Astrocyte of the cerebellum (primary cell): ENCODE data around the gene ST3GAL2.

ENCODE experiments used
- DNase-seq: peaks from one replicate; pipeline ENCODE4 v3.0.0-alpha.2; 2011; ENCODE audit warnings: low read depth
- H3K4me3 ChIP-seq: 2 replicates; pipeline ENCODE4 v1.5.1; 2011; ENCODE audit warnings: mild to moderate bottlenecking, low read depth, low read length, moderate library complexity
- CTCF ChIP-seq: IDR thresholded peaks from 2 replicates; pipeline ENCODE4 v1.5.1; 2012; ENCODE audit warnings: low read length, low read depth, moderate library complexity, mild to moderate bottlenecking; ENCODE audit errors: missing control alignments
- in situ Hi-C: cut with HindIII; loops from 2 replicates; pipeline ENCODE4 v1.10.0; 2017; ENCODE audit warnings: low sequenced_read_pairs

ST3GAL2 gene

GRCh38 chr16:70429888-70430666 lies 8.8 kb downstream of the ST3GAL2 start:
- H3K4me3 ChIP-seq = no peak overlapping the region
- TF ChIP-seq CTCF = no peak
- no peak for DNase-seq
- in situ Hi-C loops = no loop called here

GRCh38 chr16:70428178-70428998 lies 10.5 kb downstream of the ST3GAL2 start:
- peak; percentile 82 for DNase-seq
- no peak overlapping the region for H3K4me3 ChIP-seq
- in situ Hi-C loops = no loop called here
- TF ChIP-seq CTCF = no peak

- TF ChIP-seq CTCF = no peak
- in situ Hi-C loops = no loop called here
- DNase-seq = no peak
- no peak overlapping the region for H3K4me3 ChIP-seq
Observed at GRCh38 chr16:70427786-70428177, 11.1 kb downstream of the ST3GAL2 start.

- TF ChIP-seq CTCF = no peak
- in situ Hi-C loops = no loop called here
- DNase-seq = no peak
- H3K4me3 ChIP-seq = no peak overlapping the region
Observed at GRCh38 chr16:70422543-70422942, 16.4 kb downstream of the ST3GAL2 start.

GRCh38 chr16:70421473-70422311 lies 17.2 kb downstream of the ST3GAL2 start:
- H3K4me3 ChIP-seq = no peak overlapping the region
- TF ChIP-seq CTCF = no peak
- no peak for DNase-seq
- in situ Hi-C loops = no loop called here

GRCh38 chr16:70421014-70421413 lies 17.9 kb downstream of the ST3GAL2 start:
- DNase-seq = no peak
- in situ Hi-C loops = no loop called here
- H3K4me3 ChIP-seq = no peak overlapping the region
- no peak for TF ChIP-seq CTCF
